Measurements from ENCODE around the gene SSC5D.
"Not testable (repeated sequence)": the region's sequence is repeated elsewhere in the genome, so short reads cannot be mapped to it uniquely, and the experiment has no call there.

GRCh38 chr19:55496820-55497219 is 8.6 kb downstream of the SSC5D start:
- not testable (repeated sequence) for TF ChIP-seq CTCF (tag by site-specific recombination; IDR thresholded peaks at IDR 0.05); ZNF658 (tag by site-specific recombination; IDR thresholded peaks at IDR 0.05); ZNF518A (tag by site-specific recombination; conservative IDR thresholded peaks at IDR 0.05; ENCODE audit: low read depth); ZNF18 (tag by site-specific recombination; IDR thresholded peaks at IDR 0.05); ZBTB1 (tag by site-specific recombination; IDR thresholded peaks at IDR 0.05); ZBTB17 (tag by site-specific recombination; IDR thresholded peaks at IDR 0.05); ZNF157 (tag by site-specific recombination; IDR thresholded peaks at IDR 0.05); ZNF354C (tag by site-specific recombination; IDR thresholded peaks at IDR 0.05; ENCODE audit: borderline replicate concordance, low read depth); SP2 (tag by site-specific recombination; IDR thresholded peaks at IDR 0.05); KLF16 (tag by site-specific recombination; IDR thresholded peaks at IDR 0.05); ZNF10 (tag by site-specific recombination; IDR thresholded peaks at IDR 0.05)
